Hepatocyte (in vitro differentiated cells): ENCODE results near the gene SLC1A2. TPM values are rescaled to one million over a fixed set of nuclear protein-coding genes. Genes with fewer than 3 reads are reported as not detected.
A peak's percentile ranks its signal among the peaks of the same experiment; 100 is the strongest.

Experiments used
- DNase-seq: peaks from one replicate; pipeline ENCODE4 v3.0.0-alpha.2; 2016; ENCODE audit warnings: low spot score
- H2AFZ ChIP-seq: fragments of 200-600 bp; sonication (generic); 2 replicates; pipeline ENCODE4 v1.6.0; 2016; ENCODE audit warnings: antibody characterized with exemption, mild to moderate bottlenecking
- H3K27ac ChIP-seq: fragments of 200-600 bp; sonication (generic); 2 replicates; pipeline ENCODE4 v1.5.1; 2016; ENCODE audit warnings: mild to moderate bottlenecking
- H3K27me3 ChIP-seq: fragments of 200-600 bp; sonication (generic); 2 replicates; pipeline ENCODE4 v1.6.1; 2016
- H3K36me3 ChIP-seq: fragments of 200-600 bp; sonication (generic); replicated peaks from 2 replicates; pipeline ENCODE4 v1.5.1; 2016; ENCODE audit warnings: low read depth; ENCODE audit not compliant: insufficient read depth
- H3K4me1 ChIP-seq: fragments of 200-600 bp; sonication (generic); 2 replicates; pipeline ENCODE4 v1.5.1; 2016; ENCODE audit warnings: mild to moderate bottlenecking, moderate library complexity; ENCODE audit not compliant: insufficient read depth
- H3K4me2 ChIP-seq: fragments of 200-600 bp; sonication (generic); 2 replicates; pipeline ENCODE4 v1.6.0; 2016
- H3K4me3 ChIP-seq: fragments of 200-600 bp; sonication (generic); 2 replicates; pipeline ENCODE4 v1.5.1; 2016; ENCODE audit warnings: mild to moderate bottlenecking
- H3K79me2 ChIP-seq: fragments of 200-600 bp; sonication (generic); 2 replicates; pipeline ENCODE4 v1.6.0; 2017; ENCODE audit warnings: mild to moderate bottlenecking
- H3K9me2 ChIP-seq: fragments of 200-600 bp; sonication (generic); replicated peaks from 2 replicates; pipeline ENCODE4 v1.6.0; 2017; ENCODE audit warnings: mild to moderate bottlenecking; ENCODE audit not compliant: insufficient read depth
- H3K9me3 ChIP-seq: fragments of 200-600 bp; sonication (generic); 2 replicates; pipeline ENCODE4 v1.5.1; 2016; ENCODE audit warnings: low read depth, mild to moderate bottlenecking
- H4K20me1 ChIP-seq: fragments of 200-600 bp; sonication (generic); 2 replicates; pipeline ENCODE4 v1.6.0; 2016; ENCODE audit warnings: mild to moderate bottlenecking; ENCODE audit not compliant: insufficient read depth, poor library complexity, severe bottlenecking
- CTCF ChIP-seq: fragments of 200-600 bp; sonication (generic); IDR thresholded peaks from 2 replicates; pipeline ENCODE4 v1.5.1; 2016; ENCODE audit warnings: antibody characterized with exemption, mild to moderate bottlenecking; ENCODE audit not compliant: poor library complexity
- EZH2 ChIP-seq: fragments of 200-600 bp; sonication (generic); IDR thresholded peaks from 2 replicates; pipeline ENCODE4 v1.6.1; 2016; ENCODE audit warnings: antibody characterized with exemption, mild to moderate bottlenecking, borderline replicate concordance
- EZH2phosphoT487 ChIP-seq: fragments of 200-600 bp; sonication (generic); IDR thresholded peaks from one replicate; pipeline ENCODE4 v1.6.1; 2018; ENCODE audit warnings: antibody characterized with exemption, mild to moderate bottlenecking, low read depth, moderate library complexity; ENCODE audit not compliant: unreplicated experiment, severe bottlenecking
- WGBS: methylation state at CpG from one replicate; pipeline ENCODE4 v1.1.6; 2016; ENCODE audit warnings: low lambda C conversion rate; ENCODE audit errors: missing lambda C conversion rate; 5-methylcytosine and 5-hydroxymethylcytosine counted together
- polyA plus RNA-seq: library from polyadenylated mRNA; unstranded; fragments of >200 nt; fragmentation: Nextera tagmentation; extraction: Ambion mirVana; gene quantifications from 2 replicates; pipeline ENCODE4 v1.2.1, GENCODE V29; 2016
- total RNA-seq: library from RNA; depleted of rRNA; stranded (reverse); fragments of >200 nt; gene quantifications from 2 replicates; pipeline ENCODE4 v1.2.3, GENCODE V29; 2014

The SLC1A2 gene
- total and polyA plus RNA-seq, 2 experiments from 2014 or later, result 0.59 to 2.9 TPM

- Histone ChIP-seq H3K36me3 (no peaks in the 10 kb centered on the region), H3K27ac (no peak overlapping the region), H3K9me3 (no peaks in the 10 kb centered on the region), H3K9me2 (no peaks in the 10 kb centered on the region), H3K79me2 (no peaks in the 10 kb centered on the region), H2AFZ (no peak overlapping the region), H3K27me3 (no peaks in the 10 kb centered on the region), H3K4me2 (no peak overlapping the region), H3K4me1 (peaks cover 11% of the 10 kb centered on the region), H4K20me1 (no peaks in the 10 kb centered on the region), H3K4me3 (no peak overlapping the region)
- TF ChIP-seq EZH2 (no peak), EZH2phosphoT487 (no peak), CTCF (no peak)
- DNase-seq, result no peak
- 98% methylated on average over 4 of the region's 4 CpGs for WGBS
These were observed 69.5 kb downstream of the SLC1A2 start for GRCh38 chr11:35349897-35350296.

- H3K4me1 ChIP-seq, result peaks cover 11% of the 10 kb centered on the region
These were observed 70.3 kb downstream of the SLC1A2 start for GRCh38 chr11:35348898-35349687.

GRCh38 chr11:35347921-35348331 is 71.4 kb downstream of the SLC1A2 start:
- H3K4me3 ChIP-seq, result no peak overlapping the region
- no peaks in the 10 kb centered on the region for H3K36me3 ChIP-seq
- H3K4me2 ChIP-seq, result no peak overlapping the region
- 87% methylated on average over 1 of the region's 1 CpG for WGBS
- no peaks in the 10 kb centered on the region for H4K20me1 ChIP-seq
- no peaks in the 10 kb centered on the region for H3K79me2 ChIP-seq
- H3K4me1 ChIP-seq, result peaks cover 11% of the 10 kb centered on the region
- H3K9me3 ChIP-seq, result no peaks in the 10 kb centered on the region
- H3K27ac ChIP-seq, result no peak overlapping the region
- no peak overlapping the region for H2AFZ ChIP-seq
- H3K9me2 ChIP-seq, result no peaks in the 10 kb centered on the region
- TF ChIP-seq CTCF (no peak), EZH2phosphoT487 (no peak), EZH2 (no peak)
- peak; percentile 8 for DNase-seq
- H3K27me3 ChIP-seq, result no peaks in the 10 kb centered on the region

More at GRCh38 chr11:35348898-35349687, 70.3 kb downstream of the SLC1A2 start:
- no peak for DNase-seq
- no peak for TF ChIP-seq EZH2
- TF ChIP-seq CTCF, result no peak
- TF ChIP-seq EZH2phosphoT487, result no peak
- Histone ChIP-seq H3K9me3 (no peaks in the 10 kb centered on the region), H3K36me3 (no peaks in the 10 kb centered on the region), H3K4me2 (no peak overlapping the region), H3K27me3 (no peaks in the 10 kb centered on the region), H3K4me3 (no peak overlapping the region), H3K79me2 (no peaks in the 10 kb centered on the region), H2AFZ (no peak overlapping the region), H4K20me1 (no peaks in the 10 kb centered on the region), H3K9me2 (no peaks in the 10 kb centered on the region), H3K27ac (no peak overlapping the region)
- 88% methylated on average over 10 of the region's 10 CpGs for WGBS
